K562 (cell line): ENCODE results near the gene VENTX.

Source experiments
- HCFC1 ChIP-seq: IDR thresholded peaks from 2 replicates; pipeline ENCODE4 v1.6.1; 2012; ENCODE audit warnings: low read depth, low read length, improper control_type of control experiment
- TF ChIP-seq, protein P1 (sequence below), 2 experiments: fragments of 450-650 bp; IDR thresholded peaks; 2 replicates each; pipeline ENCODE4 v1.6.1; 2016

DNA sequence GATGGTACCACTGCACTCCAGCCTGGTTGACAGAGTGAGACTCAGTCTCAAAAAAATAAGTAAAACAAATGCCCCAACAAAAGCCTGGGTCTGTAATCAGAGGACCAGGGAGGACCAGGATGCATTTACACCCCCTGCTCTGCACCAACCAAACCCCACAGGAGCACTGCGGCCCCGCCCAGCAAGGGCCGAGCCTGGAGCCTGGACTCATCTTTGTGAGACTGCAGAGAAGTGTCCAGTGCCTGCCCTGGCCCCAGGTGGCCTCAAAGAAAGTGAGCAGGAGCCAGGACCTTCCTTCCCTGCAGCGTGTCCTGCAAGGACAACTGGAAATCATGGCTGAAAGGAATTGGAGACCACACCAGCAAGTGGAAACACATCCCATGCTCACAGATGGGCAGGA, 46.0 kb upstream of the VENTX start:
- TF ChIP-seq, protein P1, sequence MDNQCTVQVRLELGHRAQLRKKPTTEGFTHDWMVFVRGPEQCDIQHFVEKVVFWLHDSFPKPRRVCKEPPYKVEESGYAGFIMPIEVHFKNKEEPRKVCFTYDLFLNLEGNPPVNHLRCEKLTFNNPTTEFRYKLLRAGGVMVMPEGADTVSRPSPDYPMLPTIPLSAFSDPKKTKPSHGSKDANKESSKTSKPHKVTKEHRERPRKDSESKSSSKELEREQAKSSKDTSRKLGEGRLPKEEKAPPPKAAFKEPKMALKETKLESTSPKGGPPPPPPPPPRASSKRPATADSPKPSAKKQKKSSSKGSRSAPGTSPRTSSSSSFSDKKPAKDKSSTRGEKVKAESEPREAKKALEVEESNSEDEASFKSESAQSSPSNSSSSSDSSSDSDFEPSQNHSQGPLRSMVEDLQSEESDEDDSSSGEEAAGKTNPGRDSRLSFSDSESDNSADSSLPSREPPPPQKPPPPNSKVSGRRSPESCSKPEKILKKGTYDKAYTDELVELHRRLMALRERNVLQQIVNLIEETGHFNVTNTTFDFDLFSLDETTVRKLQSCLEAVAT (IDR thresholded peaks at IDR 0.05): no peak
- no peak for TF ChIP-seq HCFC1
